SK-N-SH (cell line): Measurements from ENCODE around the gene KRTAP10-7. TPM values are rescaled to one million over a fixed set of nuclear protein-coding genes. Genes with fewer than 3 reads are reported as not detected.

Source experiments
- CTCF ChIA-PET: fragments of 300-600, 350-600 bp; formaldehyde crosslinking; extraction: SDS; loops from one replicate; lab custom pipeline; 2021; lab: Yijun Ruan, JAX
- POLR2A ChIA-PET: fragments of 350-600 bp; sonication (Branson Sonifier 250); formaldehyde crosslinking; extraction: SDS; loops from one replicate; lab custom pipeline; 2020; ENCODE audit warnings: antibody characterized with exemption, inconsistent platforms; lab: Yijun Ruan, JAX
- DNase-seq: peaks from one replicate; pipeline ENCODE4 v3.0.0; 2012
- H2AFZ ChIP-seq: fragments of 200-600 bp; sonication (generic); 2 replicates; pipeline ENCODE4 v1.8.1; 2016; ENCODE audit warnings: antibody characterized with exemption, mild to moderate bottlenecking, low read depth
- H3F3A ChIP-seq: fragments of 200-600 bp; sonication (generic); replicated peaks from 2 replicates; pipeline ENCODE3; 2016; ENCODE audit warnings: antibody characterized with exemption, mild to moderate bottlenecking; ENCODE audit not compliant: insufficient read depth
- H3K27ac ChIP-seq, 2 experiments: fragments of 200-500 bp in 1 of 2; fragments of 200-600 bp in 1 of 2; sonication (Bioruptor generic) in 1 of 2; sonication (generic), shearing (Covaris generic) in 1 of 2; 2 replicates each; pipeline versions ENCODE4 v1.5.1 to v1.6.1; 2014 to 2016; ENCODE audit warnings: low read depth in 2 of 2, inconsistent platforms in 1 of 2, low read length in 1 of 2, mild to moderate bottlenecking in 1 of 2, mixed read lengths in 1 of 2
- H3K27me3 ChIP-seq: fragments of 200-600 bp; sonication (generic), shearing (Covaris generic); 2 replicates; pipeline ENCODE4 v1.6.1; 2016; ENCODE audit warnings: mixed run types; ENCODE audit not compliant: insufficient read depth
- H3K36me3 ChIP-seq, 2 experiments: fragments of 200-500 bp in 1 of 2; fragments of 200-600 bp in 1 of 2; sonication (Bioruptor generic) in 1 of 2; sonication (generic) in 1 of 2; replicated peaks in 1 of 2; 2 replicates each; pipeline versions ENCODE3 to v1.5.1; 2014 to 2016; ENCODE audit warnings: low read length in 1 of 2, mild to moderate bottlenecking in 1 of 2; ENCODE audit not compliant: insufficient read depth in 2 of 2, control insufficient read depth in 1 of 2
- H3K4me1 ChIP-seq, 2 experiments: fragments of 200-500 bp in 1 of 2; fragments of 200-600 bp in 1 of 2; sonication (Bioruptor generic) in 1 of 2; sonication (generic), shearing (Covaris generic) in 1 of 2; 2 replicates each; pipeline versions ENCODE4 v1.5.1 to v1.6.1; 2014 to 2016; ENCODE audit warnings: low read depth in 1 of 2, low read length in 1 of 2, mixed run types in 1 of 2; ENCODE audit not compliant: insufficient read depth in 2 of 2, control insufficient read depth in 1 of 2
- H3K4me2 ChIP-seq: fragments of 200-600 bp; sonication (generic), shearing (Covaris generic); 2 replicates; pipeline ENCODE4 v1.6.1; 2017; ENCODE audit warnings: mixed run types
- H3K4me3 ChIP-seq, 2 experiments: fragments of 200-500 bp in 1 of 2; fragments of 200-600 bp in 1 of 2; sonication (Bioruptor generic) in 1 of 2; sonication (generic), shearing (Covaris generic) in 1 of 2; 2 replicates each; pipeline versions ENCODE4 v1.5.1 to v1.8.1; 2014 to 2016; ENCODE audit warnings: low read depth in 2 of 2, inconsistent platforms in 1 of 2, low read length in 1 of 2, mild to moderate bottlenecking in 1 of 2, mixed read lengths in 1 of 2, moderate library complexity in 1 of 2
- H3K79me2 ChIP-seq: fragments of 200-600 bp; sonication (generic); 2 replicates; pipeline ENCODE4 v1.8.1; 2017; ENCODE audit warnings: mild to moderate bottlenecking; ENCODE audit not compliant: insufficient read depth
- H3K9ac ChIP-seq: fragments of 200-600 bp; sonication (generic); 2 replicates; pipeline ENCODE4 v1.6.1; 2017; ENCODE audit warnings: mixed run types
- H3K9me2 ChIP-seq: fragments of 200-600 bp; sonication (generic); 2 replicates; pipeline ENCODE4 v1.6.1; 2017; ENCODE audit warnings: mixed run types
- H3K9me3 ChIP-seq: fragments of 200-600 bp; sonication (generic); 2 replicates; pipeline ENCODE4 v1.6.1; 2017; ENCODE audit warnings: mixed run types, mild to moderate bottlenecking, moderate library complexity
- H4K20me1 ChIP-seq: fragments of 200-600 bp; sonication (generic); 2 replicates; pipeline ENCODE4 v1.6.1; 2017; ENCODE audit warnings: mild to moderate bottlenecking, mixed run types; ENCODE audit not compliant: insufficient read depth
- CTCF ChIP-seq: fragments of 200-600 bp; sonication (generic); IDR thresholded peaks from 2 replicates; pipeline ENCODE4 v1.6.1; 2017; ENCODE audit warnings: antibody characterized with exemption, mild to moderate bottlenecking, moderate library complexity
- EP300 ChIP-seq, 2 experiments: IDR thresholded peaks; 2 replicates each; pipeline versions ENCODE4 v1.4.0 to v1.6.1; 2012; ENCODE audit warnings: borderline replicate concordance in 1 of 2, low read depth in 1 of 2, low read length in 1 of 2
- EZH2phosphoT487 ChIP-seq: fragments of 200-600 bp; sonication (generic); IDR thresholded peaks from 2 replicates; pipeline ENCODE4 v1.6.1; 2017; ENCODE audit warnings: low read depth, mixed run types, mild to moderate bottlenecking, antibody characterized with exemption, moderate library complexity, borderline replicate concordance
- FOSL2 ChIP-seq: IDR thresholded peaks from 2 replicates; pipeline ENCODE4 v1.4.0; 2012; ENCODE audit warnings: low read depth, mild to moderate bottlenecking, moderate library complexity, borderline replicate concordance
- JUND ChIP-seq: IDR thresholded peaks from 2 replicates; pipeline ENCODE4 v1.4.0; 2012
- MEF2A ChIP-seq: IDR thresholded peaks from 2 replicates; pipeline ENCODE4 v1.4.0; 2012; ENCODE audit warnings: low read depth, borderline replicate concordance
- NRF1 ChIP-seq: IDR thresholded peaks from 2 replicates; pipeline ENCODE4 v1.6.1; 2012; ENCODE audit warnings: low read depth, mild to moderate bottlenecking, low read length
- PBX3 ChIP-seq: IDR thresholded peaks from 2 replicates; pipeline ENCODE4; 2012
- RAD21 ChIP-seq: IDR thresholded peaks from 2 replicates; pipeline ENCODE4 v1.6.1; 2012; ENCODE audit warnings: mild to moderate bottlenecking, low read length
- RXRA ChIP-seq: IDR thresholded peaks from 2 replicates; pipeline ENCODE4 v1.4.0; 2012; ENCODE audit warnings: low read depth, mild to moderate bottlenecking, borderline replicate concordance
- TAF1 ChIP-seq: IDR thresholded peaks from 2 replicates; pipeline ENCODE4 v1.6.1; 2012; ENCODE audit warnings: low read depth, mild to moderate bottlenecking, low read length, moderate library complexity, borderline replicate concordance
- TCF12 ChIP-seq: IDR thresholded peaks from 2 replicates; pipeline ENCODE4 v1.4.0; 2012
- WGBS: methylation state at CpG from one replicate; pipeline ENCODE4 v1.1.6; 2017; ENCODE audit warnings: low lambda C conversion rate; 5-methylcytosine and 5-hydroxymethylcytosine counted together
- polyA plus RNA-seq, 3 experiments: library from polyadenylated mRNA; depleted of rRNA; stranded (reverse); fragments of >200 nt; gene quantifications; 2 replicates each; pipeline ENCODE4 v1.2.3, GENCODE V29; 2012
- TF ChIP-seq, protein P1 (sequence below): IDR thresholded peaks from 2 replicates; pipeline ENCODE4 v1.4.0; 2012; ENCODE audit warnings: low read depth, borderline replicate concordance

The KRTAP10-7 gene
- polyA plus RNA-seq, 1 of the 3 experiments (the other 2 are of a cell fraction), result not detected

- Histone ChIP-seq H3K9me3 (no peaks in the 10 kb centered on the region), H4K20me1 (no peaks in the 10 kb centered on the region), H2AFZ (no peak overlapping the region), H3K36me3 (no peaks in the 10 kb centered on the region), H3K4me2 (no peak overlapping the region), H3K27ac (no peak overlapping the region), H3K79me2 (no peaks in the 10 kb centered on the region), H3F3A (no peaks in the 10 kb centered on the region), H3K9me2 (no peaks in the 10 kb centered on the region), H3K4me3 (no peak overlapping the region), H3K4me1 (peaks cover 0 to 10% of the 10 kb centered on the region in 2 experiments; a peak in 1 of 4 replicates), H3K27me3 (no peaks in the 10 kb centered on the region; the same call in 1 of the 2 replicates), H3K9ac (no peak overlapping the region)
- ChIA-PET POLR2A (no interaction called here), CTCF (interaction anchor here (2.5 kb wide), 1 partner anchor 210 kb away, joined by 8 read pairs; no protein-coding TSS in a partner anchor)
- under 1% methylated on average over 11 of the region's 11 CpGs for WGBS
- DNase-seq, result no peak
- TF ChIP-seq TCF12 (no peak), NRF1 (no peak)
Observed at GRCh38 chr21:44583089-44583799, 17.2 kb upstream of the KRTAP10-7 start.

- TF ChIP-seq FOSL2 (no peak), RAD21 (no peak), PBX3 (no peak), TAF1 (no peak), EP300 (IDR thresholded peaks at IDR 0.05; ENCODE audit: borderline replicate concordance in 1 of 2, low read depth in 1 of 2, low read length in 1 of 2) (no peak), EZH2phosphoT487 (no peak), MEF2A (no peak), JUND (no peak), RXRA (no peak), CTCF (no peak)
- TF ChIP-seq, protein P1, sequence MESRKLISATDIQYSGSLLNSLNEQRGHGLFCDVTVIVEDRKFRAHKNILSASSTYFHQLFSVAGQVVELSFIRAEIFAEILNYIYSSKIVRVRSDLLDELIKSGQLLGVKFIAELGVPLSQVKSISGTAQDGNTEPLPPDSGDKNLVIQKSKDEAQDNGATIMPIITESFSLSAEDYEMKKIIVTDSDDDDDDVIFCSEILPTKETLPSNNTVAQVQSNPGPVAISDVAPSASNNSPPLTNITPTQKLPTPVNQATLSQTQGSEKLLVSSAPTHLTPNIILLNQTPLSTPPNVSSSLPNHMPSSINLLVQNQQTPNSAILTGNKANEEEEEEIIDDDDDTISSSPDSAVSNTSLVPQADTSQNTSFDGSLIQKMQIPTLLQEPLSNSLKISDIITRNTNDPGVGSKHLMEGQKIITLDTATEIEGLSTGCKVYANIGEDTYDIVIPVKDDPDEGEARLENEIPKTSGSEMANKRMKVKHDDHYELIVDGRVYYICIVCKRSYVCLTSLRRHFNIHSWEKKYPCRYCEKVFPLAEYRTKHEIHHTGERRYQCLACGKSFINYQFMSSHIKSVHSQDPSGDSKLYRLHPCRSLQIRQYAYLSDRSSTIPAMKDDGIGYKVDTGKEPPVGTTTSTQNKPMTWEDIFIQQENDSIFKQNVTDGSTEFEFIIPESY, result no peak
- peaks cover 0 to 10% of the 10 kb centered on the region in 2 experiments; a peak in 1 of 4 replicates for H3K4me1 ChIP-seq
- no peaks in the 10 kb centered on the region for H4K20me1 ChIP-seq
- ChIA-PET POLR2A (no interaction called here), CTCF (interaction anchor here (2.5 kb wide), 1 partner anchor 210 kb away, joined by 8 read pairs; no protein-coding TSS in a partner anchor)
- no peak overlapping the region for H3K4me3 ChIP-seq
- no peaks in the 10 kb centered on the region for H3K36me3 ChIP-seq
- no peak for DNase-seq
- no peaks in the 10 kb centered on the region for H3K9me2 ChIP-seq
- 7% methylated on average over 6 of the region's 6 CpGs for WGBS
- H3K4me2 ChIP-seq, result no peak overlapping the region
- no peaks in the 10 kb centered on the region; the same call in 1 of the 2 replicates for H3K27me3 ChIP-seq
- H3K27ac ChIP-seq, result no peak overlapping the region
- no peaks in the 10 kb centered on the region for H3K79me2 ChIP-seq
- no peaks in the 10 kb centered on the region for H3K9me3 ChIP-seq
- no peak overlapping the region for H2AFZ ChIP-seq
- H3F3A ChIP-seq, result no peaks in the 10 kb centered on the region
- H3K9ac ChIP-seq, result no peak overlapping the region
Observed at GRCh38 chr21:44583800-44584147, 16.6 kb upstream of the KRTAP10-7 start.
